Activated naive CD4-positive, alpha-beta T cell treated with anti-CD3 and anti-CD28 coated beads for 36 hours (primary cell): ENCODE measurements around the gene PSAPL1. TPM values are rescaled to one million over a fixed set of nuclear protein-coding genes. Genes with fewer than 3 reads are reported as not detected.

Source experiments
- CTCF ChIA-PET: fragments of 350-600 bp; sonication (Branson Sonifier 250); formaldehyde crosslinking; loops from one replicate; lab custom pipeline; 2021; ENCODE audit warnings: antibody characterized with exemption; lab: Charles Lee
- DNase-seq: peaks from one replicate; pipeline ENCODE4 v3.0.0-alpha.2; 2020
- H3K27ac Mint-ChIP-seq: one replicate; pipeline ENCODE4 v1.8.0; 2021; ENCODE audit warnings: mild to moderate bottlenecking, mixed read lengths
- H3K27me3 Mint-ChIP-seq: one replicate; pipeline ENCODE4 v1.8.0; 2021; ENCODE audit warnings: low read depth, mixed read lengths
- H3K36me3 Mint-ChIP-seq: one replicate; pipeline ENCODE4 v1.8.0; 2021; ENCODE audit warnings: low read depth, mixed read lengths
- H3K4me1 Mint-ChIP-seq: one replicate; pipeline ENCODE4 v1.8.0; 2021; ENCODE audit warnings: low read depth, mixed read lengths
- H3K4me3 Mint-ChIP-seq: one replicate; pipeline ENCODE4 v1.8.0; 2021; ENCODE audit warnings: mild to moderate bottlenecking, moderate library complexity, mixed read lengths
- H3K9me3 Mint-ChIP-seq: one replicate; pipeline ENCODE4 v1.8.0; 2021; ENCODE audit warnings: mixed read lengths
- intact Hi-C: fragments of 100-400 bp; cut with micrococcal nuclease; formaldehyde crosslinking; loops from one replicate; pipeline ENCODE4 v1.15.1; 2023
- total RNA-seq, 2 experiments: library from RNA; stranded (reverse); gene quantifications; one replicate each; pipeline ENCODE4 v1.2.3, GENCODE V29; 2021

Gene PSAPL1
- total RNA-seq, 2 experiments from 2014 or later = not detected

GRCh38 chr4:7421356-7422150 lies 13.2 kb downstream of the PSAPL1 start:
- intact Hi-C loops = no loop called here
- H3K27me3 Mint-ChIP-seq = no peaks in the 10 kb centered on the region
- H3K36me3 Mint-ChIP-seq = no peaks in the 10 kb centered on the region
- CTCF ChIA-PET = no interaction called here
- no peak for DNase-seq
- H3K27ac Mint-ChIP-seq = no peak overlapping the region
- no peak overlapping the region for H3K4me3 Mint-ChIP-seq
- no peaks in the 10 kb centered on the region for H3K4me1 Mint-ChIP-seq
- H3K9me3 Mint-ChIP-seq = peaks cover 3% of the 10 kb centered on the region

- no peak overlapping the region for H3K4me3 Mint-ChIP-seq
- intact Hi-C loops = no loop called here
- H3K27ac Mint-ChIP-seq = no peak overlapping the region
- H3K9me3 Mint-ChIP-seq = peaks cover 3% of the 10 kb centered on the region
- H3K27me3 Mint-ChIP-seq = peaks cover under 1% of the 10 kb centered on the region
- no peaks in the 10 kb centered on the region for H3K4me1 Mint-ChIP-seq
- CTCF ChIA-PET = no interaction called here
- H3K36me3 Mint-ChIP-seq = no peaks in the 10 kb centered on the region
- no peak for DNase-seq
Measured at GRCh38 chr4:7420661-7421040, 14.1 kb downstream of the PSAPL1 start.

- peaks cover 3% of the 10 kb centered on the region for H3K9me3 Mint-ChIP-seq
- H3K27ac Mint-ChIP-seq = no peak overlapping the region
- intact Hi-C loops = no loop called here
- H3K36me3 Mint-ChIP-seq = no peaks in the 10 kb centered on the region
- no peak for DNase-seq
- no peaks in the 10 kb centered on the region for H3K4me1 Mint-ChIP-seq
- peaks cover 3% of the 10 kb centered on the region for H3K27me3 Mint-ChIP-seq
- CTCF ChIA-PET = interaction anchor here (0.6 kb wide), 1 partner anchor 527 kb away, joined by 5 read pairs; no protein-coding TSS in a partner anchor
- no peak overlapping the region for H3K4me3 Mint-ChIP-seq
Measured at GRCh38 chr4:7419961-7420660, 14.6 kb downstream of the PSAPL1 start.

- no peak for DNase-seq
- Mint-ChIP-seq H3K27me3 (peaks cover 11% of the 10 kb centered on the region), H3K9me3 (peaks cover 3% of the 10 kb centered on the region), H3K27ac (no peak overlapping the region), H3K4me3 (no peak overlapping the region), H3K36me3 (no peaks in the 10 kb centered on the region), H3K4me1 (no peaks in the 10 kb centered on the region)
- intact Hi-C loops = no loop called here
- CTCF ChIA-PET = no interaction called here
Measured at GRCh38 chr4:7418131-7418943, 16.4 kb downstream of the PSAPL1 start.

GRCh38 chr4:7417639-7418038 lies 17.1 kb downstream of the PSAPL1 start:
- H3K9me3 Mint-ChIP-seq = peaks cover 3% of the 10 kb centered on the region
- no peak overlapping the region for H3K27ac Mint-ChIP-seq
- CTCF ChIA-PET = no interaction called here
- DNase-seq = no peak
- no peaks in the 10 kb centered on the region for H3K4me1 Mint-ChIP-seq
- no peak overlapping the region for H3K4me3 Mint-ChIP-seq
- intact Hi-C loops = no loop called here
- H3K36me3 Mint-ChIP-seq = no peaks in the 10 kb centered on the region
- H3K27me3 Mint-ChIP-seq = peaks cover 11% of the 10 kb centered on the region

- no peak for DNase-seq
- Mint-ChIP-seq H3K27me3 (peaks cover 11% of the 10 kb centered on the region), H3K36me3 (no peaks in the 10 kb centered on the region), H3K4me1 (no peaks in the 10 kb centered on the region), H3K4me3 (no peak overlapping the region), H3K27ac (no peak overlapping the region), H3K9me3 (peaks cover 3% of the 10 kb centered on the region)
- CTCF ChIA-PET = no interaction called here
- intact Hi-C loops = no loop called here
Measured at GRCh38 chr4:7416745-7417432, 17.8 kb downstream of the PSAPL1 start.

- Mint-ChIP-seq H3K27me3 (peaks cover 13% of the 10 kb centered on the region), H3K27ac (no peak overlapping the region), H3K36me3 (peaks cover 2% of the 10 kb centered on the region), H3K9me3 (peaks cover 5% of the 10 kb centered on the region), H3K4me1 (no peaks in the 10 kb centered on the region), H3K4me3 (no peak overlapping the region)
- CTCF ChIA-PET = no interaction called here
- intact Hi-C loops = no loop called here
- no peak for DNase-seq
Measured at GRCh38 chr4:7415927-7416686, 18.6 kb downstream of the PSAPL1 start.

- DNase-seq = no peak
- Mint-ChIP-seq H3K36me3 (peaks cover 2% of the 10 kb centered on the region), H3K9me3 (peaks cover 5% of the 10 kb centered on the region), H3K4me3 (no peak overlapping the region), H3K27me3 (peaks cover 13% of the 10 kb centered on the region), H3K4me1 (no peaks in the 10 kb centered on the region), H3K27ac (no peak overlapping the region)
- intact Hi-C loops = no loop called here
- CTCF ChIA-PET = no interaction called here
Measured at GRCh38 chr4:7414736-7415510, 19.8 kb downstream of the PSAPL1 start.

GRCh38 chr4:7414046-7414445 lies 20.7 kb downstream of the PSAPL1 start:
- Mint-ChIP-seq H3K36me3 (peaks cover 2% of the 10 kb centered on the region), H3K4me3 (no peak overlapping the region), H3K9me3 (peaks cover 6% of the 10 kb centered on the region), H3K27me3 (peaks cover 13% of the 10 kb centered on the region), H3K4me1 (no peaks in the 10 kb centered on the region), H3K27ac (no peak overlapping the region)
- intact Hi-C loops = no loop called here
- CTCF ChIA-PET = no interaction called here
- no peak for DNase-seq

GRCh38 chr4:7412554-7412912 lies 22.2 kb downstream of the PSAPL1 start:
- Mint-ChIP-seq H3K4me1 (no peaks in the 10 kb centered on the region), H3K27me3 (peaks cover 15% of the 10 kb centered on the region), H3K9me3 (peaks cover 15% of the 10 kb centered on the region), H3K27ac (no peak overlapping the region), H3K4me3 (no peak overlapping the region), H3K36me3 (peaks cover 8% of the 10 kb centered on the region)
- DNase-seq = no peak
- intact Hi-C loops = no loop called here
- CTCF ChIA-PET = interaction anchor here (1.4 kb wide), 1 partner anchor 21 kb away, joined by 3 read pairs; no protein-coding TSS in a partner anchor
